Gastrocnemius medialis (tissue), 4 donors: ENCODE data around the gene ATP9B. TPM values are rescaled to one million over a fixed set of nuclear protein-coding genes. Genes with fewer than 3 reads are reported as not detected.

ENCODE experiments used
- ATAC-seq, 2 donors: fragments of 150-250 bp; one replicate each; pipeline ENCODE4 v1.9.1; 2016
- DNase-seq, 2 donors: peaks; one replicate each; pipeline ENCODE4 v3.0.0-alpha.2; 2019
- H3K27ac ChIP-seq, 4 donors: fragments of 200-600 bp; sonication (generic); 1 replicate in 1 of 4; 2 replicates in 3 of 4; pipeline ENCODE4 v1.5.1; 2016 to 2018; ENCODE audit warnings: mild to moderate bottlenecking in 2 of 4, moderate library complexity in 1 of 4
- H3K27me3 ChIP-seq, 3 donors: fragments of 200-600 bp; sonication (generic) in 2 of 3; 1 replicate in 1 of 3; 2 replicates in 2 of 3; pipeline versions ENCODE4 v1.5.1 to v1.6.0; 2016 to 2019; ENCODE audit warnings: mild to moderate bottlenecking in 1 of 3, moderate library complexity in 1 of 3
- H3K36me3 ChIP-seq, 2 donors: fragments of 200-600 bp; sonication (generic) in 1 of 2; one replicate each; pipeline ENCODE4 v1.5.1; 2017 to 2018
- H3K4me1 ChIP-seq, 2 donors: fragments of 200-600 bp; sonication (generic) in 1 of 2; one replicate each; pipeline ENCODE4 v1.5.1; 2016 to 2017; ENCODE audit warnings: mild to moderate bottlenecking in 2 of 2
- H3K4me3 ChIP-seq, 4 donors: fragments of 200-600 bp; sonication (generic) in 3 of 4; 1 replicate in 1 of 4; 2 replicates in 3 of 4; pipeline ENCODE4 v1.5.1; 2016 to 2019; ENCODE audit warnings: mild to moderate bottlenecking in 2 of 4
- H3K9me3 ChIP-seq, 3 donors: fragments of 200-600 bp; sonication (generic) in 2 of 3; 1 replicate in 1 of 3; 2 replicates in 2 of 3; pipeline ENCODE4 v1.5.1; 2016 to 2019
- CTCF ChIP-seq, 5 experiments: fragments of 450-650 bp in 3 of 5; fragments of 200-600 bp in 2 of 5; sonication (generic) in 2 of 5; IDR thresholded peaks in 4 of 5; conservative IDR thresholded peaks in 1 of 5; 1 replicate in 4 of 5; 2 replicates in 1 of 5; pipeline ENCODE4 v1.5.1; 2016 to 2019; ENCODE audit warnings: antibody characterized with exemption in 5 of 5, mild to moderate bottlenecking in 3 of 5, moderate library complexity in 3 of 5
- POLR2A ChIP-seq, 2 donors: fragments of 450-650 bp; IDR thresholded peaks; one replicate each; pipeline ENCODE4 v1.6.1; 2017; ENCODE audit warnings: antibody characterized with exemption in 2 of 2, mild to moderate bottlenecking in 2 of 2, moderate library complexity in 2 of 2
- in situ Hi-C, 4 donors: fragments of 200-750 bp; cut with MboI; loops; one replicate each; pipeline versions ENCODE4 v1.15.0 to v1.8.0; 2017; ENCODE audit warnings: low sequenced_read_pairs in 4 of 4
- intact Hi-C: fragments of 100-400 bp; cut with DNase I; formaldehyde crosslinking; loops from one replicate; pipeline ENCODE4 v1.15.1; 2023; ENCODE audit warnings: low total_unique reads
- total RNA-seq, 4 donors: library from RNA; depleted of rRNA; stranded (reverse); fragments of >200 nt; gene quantifications; one replicate each; pipeline versions ENCODE4 v1.1.0 to v1.2.3, GENCODE V29; 2016

The ATP9B gene, protein sequence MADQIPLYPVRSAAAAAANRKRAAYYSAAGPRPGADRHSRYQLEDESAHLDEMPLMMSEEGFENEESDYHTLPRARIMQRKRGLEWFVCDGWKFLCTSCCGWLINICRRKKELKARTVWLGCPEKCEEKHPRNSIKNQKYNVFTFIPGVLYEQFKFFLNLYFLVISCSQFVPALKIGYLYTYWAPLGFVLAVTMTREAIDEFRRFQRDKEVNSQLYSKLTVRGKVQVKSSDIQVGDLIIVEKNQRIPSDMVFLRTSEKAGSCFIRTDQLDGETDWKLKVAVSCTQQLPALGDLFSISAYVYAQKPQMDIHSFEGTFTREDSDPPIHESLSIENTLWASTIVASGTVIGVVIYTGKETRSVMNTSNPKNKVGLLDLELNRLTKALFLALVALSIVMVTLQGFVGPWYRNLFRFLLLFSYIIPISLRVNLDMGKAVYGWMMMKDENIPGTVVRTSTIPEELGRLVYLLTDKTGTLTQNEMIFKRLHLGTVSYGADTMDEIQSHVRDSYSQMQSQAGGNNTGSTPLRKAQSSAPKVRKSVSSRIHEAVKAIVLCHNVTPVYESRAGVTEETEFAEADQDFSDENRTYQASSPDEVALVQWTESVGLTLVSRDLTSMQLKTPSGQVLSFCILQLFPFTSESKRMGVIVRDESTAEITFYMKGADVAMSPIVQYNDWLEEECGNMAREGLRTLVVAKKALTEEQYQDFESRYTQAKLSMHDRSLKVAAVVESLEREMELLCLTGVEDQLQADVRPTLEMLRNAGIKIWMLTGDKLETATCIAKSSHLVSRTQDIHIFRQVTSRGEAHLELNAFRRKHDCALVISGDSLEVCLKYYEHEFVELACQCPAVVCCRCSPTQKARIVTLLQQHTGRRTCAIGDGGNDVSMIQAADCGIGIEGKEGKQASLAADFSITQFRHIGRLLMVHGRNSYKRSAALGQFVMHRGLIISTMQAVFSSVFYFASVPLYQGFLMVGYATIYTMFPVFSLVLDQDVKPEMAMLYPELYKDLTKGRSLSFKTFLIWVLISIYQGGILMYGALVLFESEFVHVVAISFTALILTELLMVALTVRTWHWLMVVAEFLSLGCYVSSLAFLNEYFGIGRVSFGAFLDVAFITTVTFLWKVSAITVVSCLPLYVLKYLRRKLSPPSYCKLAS
- total RNA-seq: 10 to 100 TPM in 3 of 4 donors, 1 to 10 TPM in 1; 9.9 to 33.6 (median 18.6) TPM

DNA sequence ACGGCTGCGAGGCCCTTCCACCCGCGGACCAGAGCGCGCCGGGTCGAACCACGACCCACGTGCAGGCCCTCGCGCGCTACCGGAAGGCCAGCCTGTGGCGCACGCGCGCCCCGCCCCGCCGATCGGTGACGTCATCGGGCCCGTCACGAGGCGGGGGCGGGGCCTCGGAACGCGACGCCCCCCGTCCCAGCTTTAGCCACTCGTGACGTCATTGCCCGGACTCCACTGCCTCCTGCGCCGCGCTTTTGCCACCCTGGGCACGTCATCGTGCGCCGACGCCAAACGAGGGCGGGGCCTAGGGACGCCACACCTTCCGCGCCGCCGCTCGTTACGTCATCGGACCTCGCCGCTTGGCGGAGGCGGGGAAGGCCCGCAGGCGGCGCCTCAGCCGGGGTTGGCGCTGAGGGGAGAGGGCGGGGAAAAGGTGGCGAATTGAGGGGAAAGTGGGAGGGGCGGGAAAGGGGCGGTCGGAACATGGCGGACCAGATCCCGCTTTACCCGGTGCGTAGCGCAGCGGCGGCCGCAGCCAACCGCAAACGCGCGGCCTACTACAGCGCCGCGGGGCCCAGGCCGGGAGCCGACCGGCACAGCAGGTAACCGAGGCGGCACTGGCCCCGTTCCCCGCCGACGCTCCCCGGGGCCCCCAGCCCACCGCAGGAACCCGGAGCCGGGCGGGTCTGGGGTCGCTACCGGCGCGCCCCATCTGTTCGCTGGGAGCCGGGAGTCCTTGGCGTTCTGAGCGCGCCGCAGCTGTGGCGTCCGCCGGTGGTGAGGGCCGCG, at the start of gene ATP9B:
ATP9B (plus strand) TSS at position 458 of the 780 bp plus-strand sequence; CDS start at position 475, 17 bp downstream.
- Histone ChIP-seq H3K36me3 (no peaks in the 10 kb centered on the region), H3K4me3 (peak within 1 kb of the TSS; percentile 62 to 89 (median 80)), H3K27ac (peak within 1 kb of the TSS; percentile 88 to 95 (median 92)), H3K27me3 (no peaks in the 10 kb centered on the region), H3K9me3 (no peaks in the 10 kb centered on the region), H3K4me1 (peaks cover 20% of the 10 kb centered on the region in 2 donors)
- intact Hi-C loops: loop anchor here (1.0 to 10.0 kb wide), 5 partner anchors 32 to 610 kb away; partner anchors contain the start of genes CTDP1 and NFATC1
- DNase-seq (peak; percentile 93 to 96), ATAC-seq (peak; percentile 94 to 98)
- peak in 3 of 5 experiments; percentile 23 to 33 (median 23) for TF ChIP-seq CTCF (IDR thresholded peaks at IDR 0.05 in 4 of 5, conservative IDR thresholded peaks at IDR 0.05 in 1 of 5)
- TF ChIP-seq POLR2A (IDR thresholded peaks at IDR 0.05): peak; percentile 59 to 72
- in situ Hi-C loops: no loop called here

- no peaks in the 10 kb centered on the region for H3K4me1 ChIP-seq
- ATAC-seq (no peak), DNase-seq (no peak)
- no peaks in the 10 kb centered on the region for H3K9me3 ChIP-seq
- no peak overlapping the region for H3K27ac ChIP-seq
- intact Hi-C loops: no loop called here
- H3K36me3 ChIP-seq: no peaks in the 10 kb centered on the region
- no peak overlapping the region for H3K4me3 ChIP-seq
- no peak for TF ChIP-seq CTCF (IDR thresholded peaks at IDR 0.05 in 4 of 5, conservative IDR thresholded peaks at IDR 0.05 in 1 of 5)
- TF ChIP-seq POLR2A (IDR thresholded peaks at IDR 0.05): no peak
- in situ Hi-C loops: no loop called here
- H3K27me3 ChIP-seq: peaks cover 0 to 6% (median 2%) of the 10 kb centered on the region in 3 donors
These were observed 49.3 kb upstream of the ATP9B start for GRCh38 chr18:79019881-79020280.

DNA sequence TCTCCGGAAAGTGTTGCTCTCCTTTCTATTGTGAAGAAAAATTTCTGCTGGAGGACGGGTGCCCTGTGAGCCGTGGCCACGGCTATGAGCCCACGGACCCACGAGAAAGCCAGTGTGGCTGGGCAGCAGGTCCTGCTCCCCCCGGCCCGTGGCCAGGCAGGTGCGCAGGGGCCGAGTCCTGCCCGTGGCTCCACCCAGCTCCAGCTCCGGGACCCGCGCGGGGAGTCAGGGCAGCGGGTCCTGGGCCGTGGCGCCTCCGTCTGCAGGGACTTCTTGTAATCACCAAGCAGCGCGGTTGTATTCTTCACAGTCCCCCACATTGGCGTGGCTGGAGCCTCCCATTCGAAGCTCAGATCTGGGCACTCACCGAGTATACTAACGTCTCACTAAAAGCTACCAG, 46.6 kb upstream of the ATP9B start:
- H3K27ac ChIP-seq: no peak overlapping the region
- H3K4me3 ChIP-seq: no peak overlapping the region
- no peaks in the 10 kb centered on the region for H3K36me3 ChIP-seq
- in situ Hi-C loops: no loop called here
- no peak for DNase-seq
- peaks cover 0 to 3% (median 0%) of the 10 kb centered on the region in 3 donors for H3K27me3 ChIP-seq
- ATAC-seq: no peak
- H3K4me1 ChIP-seq: no peaks in the 10 kb centered on the region
- H3K9me3 ChIP-seq: no peaks in the 10 kb centered on the region
- intact Hi-C loops: no loop called here
- no peak for TF ChIP-seq CTCF (IDR thresholded peaks at IDR 0.05 in 4 of 5, conservative IDR thresholded peaks at IDR 0.05 in 1 of 5)
- no peak for TF ChIP-seq POLR2A (IDR thresholded peaks at IDR 0.05)

GRCh38 chr18:79026491-79026890, 42.7 kb upstream of the ATP9B start:
- TF ChIP-seq POLR2A (IDR thresholded peaks at IDR 0.05) (no peak), CTCF (IDR thresholded peaks at IDR 0.05 in 4 of 5, conservative IDR thresholded peaks at IDR 0.05 in 1 of 5) (no peak)
- no peak overlapping the region for H3K27ac ChIP-seq
- H3K4me1 ChIP-seq: no peaks in the 10 kb centered on the region
- no peaks in the 10 kb centered on the region for H3K36me3 ChIP-seq
- H3K27me3 ChIP-seq: peaks cover 0 to 4% (median under 1%) of the 10 kb centered on the region in 3 donors
- no peaks in the 10 kb centered on the region for H3K9me3 ChIP-seq
- no peak overlapping the region for H3K4me3 ChIP-seq
- intact Hi-C loops (no loop called here), in situ Hi-C loops (no loop called here)
- no peak for ATAC-seq
- DNase-seq: no peak
